Measurements from ENCODE around the gene ERC2.

ERC2 gene

DNA sequence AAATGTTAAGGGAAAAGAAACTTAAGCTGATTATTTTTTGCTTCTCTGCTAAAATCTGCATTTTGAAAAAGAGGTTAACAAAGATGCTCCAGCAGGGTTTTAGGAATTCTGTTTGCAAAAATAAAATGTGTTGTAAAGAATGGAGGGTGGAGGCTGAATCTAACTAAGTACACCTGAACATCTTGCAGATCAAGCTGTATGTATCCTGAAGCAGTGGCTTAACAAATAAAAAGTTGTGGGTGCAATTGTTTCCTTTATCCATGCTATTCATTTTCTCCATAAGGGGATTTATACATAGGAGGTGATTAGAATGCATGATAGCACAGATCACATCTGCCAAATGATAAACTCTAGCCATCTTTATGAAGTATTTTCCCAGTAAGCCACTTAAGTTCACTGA lies 466.3 kb downstream of the ERC2 start:
- Histone ChIP-seq H3K4me1 (ENCODE audit: insufficient read depth, low read length, poor library complexity, severe bottlenecking) (no peaks in the 10 kb centered on the region), H3K4me3 (ENCODE audit: low read length, poor library complexity, severe bottlenecking) (no peak overlapping the region), H3K4me2 (ENCODE audit: low read depth, low read length, poor library complexity, severe bottlenecking) (no peak overlapping the region)

DNA sequence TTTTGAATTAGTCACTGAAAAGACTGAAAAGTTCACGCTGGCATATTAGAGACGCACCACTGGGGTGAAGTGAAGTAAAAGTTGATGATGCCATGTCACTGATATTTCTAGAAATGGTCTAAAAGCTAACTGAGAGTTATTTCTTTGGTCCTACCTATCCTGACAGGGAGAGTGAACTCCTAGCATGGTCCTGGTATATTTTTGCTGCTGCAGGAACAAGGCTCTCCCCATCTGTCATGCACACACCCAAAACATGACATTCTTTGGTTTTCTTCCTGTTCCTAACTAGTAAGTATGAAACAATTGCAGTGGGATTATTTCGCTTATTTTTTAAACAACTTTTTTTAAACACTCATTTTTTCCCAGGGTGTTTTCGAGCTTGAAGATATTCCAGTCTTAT lies 466.7 kb downstream of the ERC2 start:
- Histone ChIP-seq H3K4me1 (ENCODE audit: insufficient read depth, low read length, poor library complexity, severe bottlenecking) (no peaks in the 10 kb centered on the region), H3K4me3 (ENCODE audit: low read length, poor library complexity, severe bottlenecking) (no peak overlapping the region)

More for the DNA sequence above, 466.3 kb downstream of the ERC2 start:
- no peak for TF ChIP-seq EZH2phosphoT487 (IDR thresholded peaks at IDR 0.05; ENCODE audit: borderline replicate concordance)
- TF ChIP-seq, protein P1, sequence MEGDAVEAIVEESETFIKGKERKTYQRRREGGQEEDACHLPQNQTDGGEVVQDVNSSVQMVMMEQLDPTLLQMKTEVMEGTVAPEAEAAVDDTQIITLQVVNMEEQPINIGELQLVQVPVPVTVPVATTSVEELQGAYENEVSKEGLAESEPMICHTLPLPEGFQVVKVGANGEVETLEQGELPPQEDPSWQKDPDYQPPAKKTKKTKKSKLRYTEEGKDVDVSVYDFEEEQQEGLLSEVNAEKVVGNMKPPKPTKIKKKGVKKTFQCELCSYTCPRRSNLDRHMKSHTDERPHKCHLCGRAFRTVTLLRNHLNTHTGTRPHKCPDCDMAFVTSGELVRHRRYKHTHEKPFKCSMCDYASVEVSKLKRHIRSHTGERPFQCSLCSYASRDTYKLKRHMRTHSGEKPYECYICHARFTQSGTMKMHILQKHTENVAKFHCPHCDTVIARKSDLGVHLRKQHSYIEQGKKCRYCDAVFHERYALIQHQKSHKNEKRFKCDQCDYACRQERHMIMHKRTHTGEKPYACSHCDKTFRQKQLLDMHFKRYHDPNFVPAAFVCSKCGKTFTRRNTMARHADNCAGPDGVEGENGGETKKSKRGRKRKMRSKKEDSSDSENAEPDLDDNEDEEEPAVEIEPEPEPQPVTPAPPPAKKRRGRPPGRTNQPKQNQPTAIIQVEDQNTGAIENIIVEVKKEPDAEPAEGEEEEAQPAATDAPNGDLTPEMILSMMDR (conservative IDR thresholded peaks at IDR 0.05; ENCODE audit: low read length), result no peak
- H3K9me3 ChIP-seq (ENCODE audit: insufficient read depth, low read depth, low read length), result no peaks in the 10 kb centered on the region
- no peaks in the 10 kb centered on the region for H3K36me3 ChIP-seq (ENCODE audit: insufficient read depth, low read length)
- no peaks in the 10 kb centered on the region for H4K20me1 ChIP-seq (ENCODE audit: insufficient read depth, low read length, poor library complexity, severe bottlenecking)
- H3K9ac ChIP-seq (ENCODE audit: low read depth, low read length, poor library complexity, severe bottlenecking), result no peak overlapping the region
- H3F3A ChIP-seq (ENCODE audit: low read depth), result no peaks in the 10 kb centered on the region
- H2AFZ ChIP-seq (ENCODE audit: low read length), result no peak overlapping the region
- H3K9me2 ChIP-seq (replicated peaks; ENCODE audit: low read depth, low read length), result no peaks in the 10 kb centered on the region
- H3K27me3 ChIP-seq (ENCODE audit: insufficient read depth, low read length, poor library complexity, severe bottlenecking), result no peaks in the 10 kb centered on the region
- no peaks in the 10 kb centered on the region for H3K79me2 ChIP-seq (ENCODE audit: insufficient read depth, low read length)

DNA sequence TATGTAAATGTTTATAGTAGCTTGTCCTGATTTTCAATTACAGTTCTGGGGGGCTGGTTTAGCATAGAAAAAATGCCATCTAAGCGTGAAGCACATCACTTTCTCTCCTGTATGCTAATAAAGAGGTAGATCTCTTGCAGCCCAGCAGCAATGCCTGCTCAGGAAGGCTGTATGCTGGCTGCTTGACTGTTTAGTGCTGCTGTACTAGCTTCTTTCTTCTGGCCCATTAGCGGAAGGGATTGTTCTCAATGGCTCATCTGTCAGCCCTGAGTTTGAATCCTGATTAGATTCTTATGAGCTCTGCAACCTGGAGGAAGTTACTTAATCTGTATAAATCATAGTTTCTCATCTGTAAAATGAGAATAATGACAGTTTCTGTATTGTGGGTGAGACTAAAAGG lies 478.9 kb downstream of the ERC2 start:
- H3K9me3 ChIP-seq (ENCODE audit: insufficient read depth, low read depth, low read length), result no peaks in the 10 kb centered on the region
- no peaks in the 10 kb centered on the region for H3K4me1 ChIP-seq (ENCODE audit: insufficient read depth, low read length, poor library complexity, severe bottlenecking)
- H3K27me3 ChIP-seq (ENCODE audit: insufficient read depth, low read length, poor library complexity, severe bottlenecking), result no peaks in the 10 kb centered on the region
- H3K9me2 ChIP-seq (replicated peaks; ENCODE audit: low read depth, low read length), result no peaks in the 10 kb centered on the region
- TF ChIP-seq, protein P1 (conservative IDR thresholded peaks at IDR 0.05; ENCODE audit: low read length), result no peak
- TF ChIP-seq EZH2phosphoT487 (IDR thresholded peaks at IDR 0.05; ENCODE audit: borderline replicate concordance), result no peak
- no peaks in the 10 kb centered on the region for H3K79me2 ChIP-seq (ENCODE audit: insufficient read depth, low read length)
- no peak overlapping the region for H3K9ac ChIP-seq (ENCODE audit: low read depth, low read length, poor library complexity, severe bottlenecking)
- H4K20me1 ChIP-seq (ENCODE audit: insufficient read depth, low read length, poor library complexity, severe bottlenecking), result no peaks in the 10 kb centered on the region
- no peak overlapping the region for H2AFZ ChIP-seq (ENCODE audit: low read length)
- H3K4me3 ChIP-seq (ENCODE audit: low read length, poor library complexity, severe bottlenecking), result no peak overlapping the region
- H3K36me3 ChIP-seq (ENCODE audit: insufficient read depth, low read length), result no peaks in the 10 kb centered on the region
- H3F3A ChIP-seq (ENCODE audit: low read depth), result no peaks in the 10 kb centered on the region
- no peak overlapping the region for H3K4me2 ChIP-seq (ENCODE audit: low read depth, low read length, poor library complexity, severe bottlenecking)

More for the DNA sequence above, 466.7 kb downstream of the ERC2 start:
- TF ChIP-seq, protein P1 (conservative IDR thresholded peaks at IDR 0.05; ENCODE audit: low read length), result no peak
- TF ChIP-seq EZH2phosphoT487 (IDR thresholded peaks at IDR 0.05; ENCODE audit: borderline replicate concordance), result no peak
- Histone ChIP-seq H3K79me2 (ENCODE audit: insufficient read depth, low read length) (no peaks in the 10 kb centered on the region), H2AFZ (ENCODE audit: low read length) (no peak overlapping the region), H3K4me2 (ENCODE audit: low read depth, low read length, poor library complexity, severe bottlenecking) (no peak overlapping the region), H3K27me3 (ENCODE audit: insufficient read depth, low read length, poor library complexity, severe bottlenecking) (no peaks in the 10 kb centered on the region), H3K9ac (ENCODE audit: low read depth, low read length, poor library complexity, severe bottlenecking) (no peak overlapping the region), H3K36me3 (ENCODE audit: insufficient read depth, low read length) (no peaks in the 10 kb centered on the region), H4K20me1 (ENCODE audit: insufficient read depth, low read length, poor library complexity, severe bottlenecking) (no peaks in the 10 kb centered on the region), H3F3A (ENCODE audit: low read depth) (no peaks in the 10 kb centered on the region), H3K9me3 (ENCODE audit: insufficient read depth, low read depth, low read length) (no peaks in the 10 kb centered on the region), H3K9me2 (replicated peaks; ENCODE audit: low read depth, low read length) (no peaks in the 10 kb centered on the region)
